ENCODE results near the gene OXSR1.
"Not testable (repeated sequence)": the region's sequence is repeated elsewhere in the genome, so short reads cannot be mapped to it uniquely, and the experiment has no call there.

The OXSR1 gene

GRCh38 chr3:38232701-38233100 lies 67.4 kb downstream of the OXSR1 start:
- H3K4me3 ChIP-seq (ENCODE audit: low read length), result no peak overlapping the region
- no peak for TF ChIP-seq ZNF274 (IDR thresholded peaks at IDR 0.05; ENCODE audit: low read depth, low read length)

GRCh38 chr3:38235466-38235865 lies 70.1 kb downstream of the OXSR1 start:
- TF ChIP-seq ZNF274 (IDR thresholded peaks at IDR 0.05; ENCODE audit: low read depth, low read length), result no peak
- H3K4me3 ChIP-seq (ENCODE audit: low read length), result no peak overlapping the region

- TF ChIP-seq ZNF274 (IDR thresholded peaks at IDR 0.05; ENCODE audit: low read depth, low read length), result no peak
- no peak overlapping the region for H3K4me3 ChIP-seq (ENCODE audit: low read length)
Measured at GRCh38 chr3:38238416-38239008, 73.2 kb downstream of the OXSR1 start.

GRCh38 chr3:38242812-38243211 lies 77.5 kb downstream of the OXSR1 start:
- not testable (repeated sequence) for H3K4me3 ChIP-seq (ENCODE audit: low read length)

- H3K4me3 ChIP-seq (ENCODE audit: low read length), result no peak overlapping the region
- TF ChIP-seq ZNF274 (IDR thresholded peaks at IDR 0.05; ENCODE audit: low read depth, low read length), result no peak
Measured at GRCh38 chr3:38245930-38246329, 80.6 kb downstream of the OXSR1 start.

- TF ChIP-seq ZNF274 (IDR thresholded peaks at IDR 0.05; ENCODE audit: low read depth, low read length), result no peak
Measured at GRCh38 chr3:38247366-38248035, 82.2 kb downstream of the OXSR1 start.

GRCh38 chr3:38250198-38250597 lies 84.9 kb downstream of the OXSR1 start:
- no peak overlapping the region for H3K4me3 ChIP-seq (ENCODE audit: low read length)
- no peak for TF ChIP-seq ZNF274 (IDR thresholded peaks at IDR 0.05; ENCODE audit: low read depth, low read length)

More at GRCh38 chr3:38247366-38248035, 82.2 kb downstream of the OXSR1 start:
- no peak overlapping the region for H3K4me3 ChIP-seq (ENCODE audit: low read length)

- no peak for TF ChIP-seq ZNF274 (IDR thresholded peaks at IDR 0.05; ENCODE audit: low read depth, low read length)
- no peak overlapping the region for H3K4me3 ChIP-seq (ENCODE audit: low read length)
Measured at GRCh38 chr3:38251197-38251596, 85.9 kb downstream of the OXSR1 start.

- no peak overlapping the region for H3K4me3 ChIP-seq (ENCODE audit: low read length)
- TF ChIP-seq ZNF274 (IDR thresholded peaks at IDR 0.05; ENCODE audit: low read depth, low read length), result no peak
Measured at GRCh38 chr3:38253704-38254103, 88.4 kb downstream of the OXSR1 start.

GRCh38 chr3:38254872-38255271 lies 89.5 kb downstream of the OXSR1 start:
- no peak for TF ChIP-seq ZNF274 (IDR thresholded peaks at IDR 0.05; ENCODE audit: low read depth, low read length)
- no peak overlapping the region for H3K4me3 ChIP-seq (ENCODE audit: low read length)

- no peak overlapping the region for H3K4me3 ChIP-seq (ENCODE audit: low read length)
- TF ChIP-seq ZNF274 (IDR thresholded peaks at IDR 0.05; ENCODE audit: low read depth, low read length), result no peak
Measured at GRCh38 chr3:38255627-38256026, 90.3 kb downstream of the OXSR1 start.

GRCh38 chr3:38257583-38257982 lies 92.2 kb downstream of the OXSR1 start:
- TF ChIP-seq ZNF274 (IDR thresholded peaks at IDR 0.05; ENCODE audit: low read depth, low read length), result no peak
- no peak overlapping the region for H3K4me3 ChIP-seq (ENCODE audit: low read length)

GRCh38 chr3:38260474-38260873 lies 95.1 kb downstream of the OXSR1 start:
- TF ChIP-seq ZNF274 (IDR thresholded peaks at IDR 0.05; ENCODE audit: low read depth, low read length), result no peak
- H3K4me3 ChIP-seq (ENCODE audit: low read length), result no peak overlapping the region

GRCh38 chr3:38264353-38264771 lies 99.0 kb downstream of the OXSR1 start:
- no peak overlapping the region for H3K4me3 ChIP-seq (ENCODE audit: low read length)
- no peak for TF ChIP-seq ZNF274 (IDR thresholded peaks at IDR 0.05; ENCODE audit: low read depth, low read length)

- no peak for TF ChIP-seq ZNF274 (IDR thresholded peaks at IDR 0.05; ENCODE audit: low read depth, low read length)
- H3K4me3 ChIP-seq (ENCODE audit: low read length), result no peak overlapping the region
Measured at GRCh38 chr3:38264779-38265178, 99.4 kb downstream of the OXSR1 start.
